AG10803 (cell line): ENCODE results near the gene NET1.

Experiments used
- DNase-seq: peaks from one replicate; pipeline ENCODE4 v3.0.0; 2010; ENCODE audit warnings: low read depth
- H3K4me3 ChIP-seq: 2 replicates; pipeline ENCODE4 v1.5.1; 2011; ENCODE audit warnings: mild to moderate bottlenecking, low read length, control low read depth
- CTCF ChIP-seq: conservative IDR thresholded peaks from 2 replicates; pipeline ENCODE4 v1.5.1; 2011; ENCODE audit warnings: mild to moderate bottlenecking, low read length, control low read depth, inconsistent platforms

Gene NET1

GRCh38 chr10:5387169-5387568 is 25.2 kb upstream of the NET1 start:
- TF ChIP-seq CTCF, result no peak
- no peak overlapping the region for H3K4me3 ChIP-seq
- DNase-seq, result no peak

GRCh38 chr10:5390607-5391205 is 21.7 kb upstream of the NET1 start:
- DNase-seq, result no peak
- TF ChIP-seq CTCF, result no peak
- H3K4me3 ChIP-seq, result no peak overlapping the region

- no peak for TF ChIP-seq CTCF
- DNase-seq, result no peak
- no peak overlapping the region for H3K4me3 ChIP-seq
These were observed 20.6 kb upstream of the NET1 start for GRCh38 chr10:5391790-5392189.

GRCh38 chr10:5393529-5393928 is 18.8 kb upstream of the NET1 start:
- no peak for DNase-seq
- H3K4me3 ChIP-seq, result no peak overlapping the region
- no peak for TF ChIP-seq CTCF

- TF ChIP-seq CTCF, result no peak
- no peak overlapping the region for H3K4me3 ChIP-seq
- DNase-seq, result no peak
These were observed 17.2 kb upstream of the NET1 start for GRCh38 chr10:5395168-5395567.

- TF ChIP-seq CTCF, result no peak
- DNase-seq, result no peak
- H3K4me3 ChIP-seq, result no peak overlapping the region
These were observed 15.6 kb upstream of the NET1 start for GRCh38 chr10:5396556-5397300.

- no peak for DNase-seq
- no peak for TF ChIP-seq CTCF
- H3K4me3 ChIP-seq, result no peak overlapping the region
These were observed 13.0 kb upstream of the NET1 start for GRCh38 chr10:5399332-5399731.
